Measurements from ENCODE around the gene UBA52.
"Not testable (repeated sequence)": the region's sequence is repeated elsewhere in the genome, so short reads cannot be mapped to it uniquely, and the experiment has no call there.

The UBA52 gene

DNA sequence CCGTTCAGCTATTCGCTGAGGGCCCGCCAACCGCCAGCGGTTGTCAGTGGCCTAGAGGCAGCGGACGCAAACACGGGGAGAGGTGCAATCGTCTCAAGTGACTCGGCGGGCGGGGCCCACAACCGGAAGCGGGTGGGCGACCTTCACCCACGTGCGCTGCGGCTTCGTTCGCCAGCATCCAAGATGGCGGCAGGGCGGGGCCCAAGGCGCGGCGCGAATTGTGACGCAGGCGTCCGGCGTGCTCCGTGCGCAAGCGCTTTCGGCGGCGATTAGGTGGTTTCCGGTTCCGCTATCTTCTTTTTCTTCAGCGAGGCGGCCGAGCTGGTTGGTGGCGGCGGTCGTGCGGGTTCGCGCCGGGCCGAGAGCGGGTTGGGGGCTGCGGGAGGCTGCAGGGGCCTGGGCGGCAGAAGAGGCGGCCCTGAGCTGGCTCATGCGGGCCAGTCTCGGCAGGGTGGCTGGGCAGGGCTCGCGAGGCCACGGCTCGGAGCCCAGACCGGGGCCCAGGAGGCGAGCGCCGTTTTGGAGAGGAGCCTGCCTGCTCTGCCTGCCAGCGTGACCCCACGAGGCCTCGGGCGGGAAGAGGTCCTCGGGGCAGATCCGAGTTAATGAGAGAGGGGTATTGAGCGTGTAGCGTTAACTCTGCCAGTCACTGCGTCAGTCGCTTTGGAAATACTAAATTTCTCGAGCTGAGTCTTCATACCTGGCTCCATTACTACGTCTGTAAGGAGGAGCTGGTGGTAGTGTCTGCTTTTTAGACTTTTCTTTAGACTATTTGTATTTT lies at the start of gene UBA52:
Gene UBA52 (plus strand): TSS at position 294 of the 781 bp plus-strand sequence. CDS start 1,444 bp downstream, outside the sequence.
- peak within 1 kb of the TSS; percentile 99 for H3K4me3 ChIP-seq (replicated peaks; ENCODE audit: low read depth, low read length)
- TF ChIP-seq, protein P1, sequence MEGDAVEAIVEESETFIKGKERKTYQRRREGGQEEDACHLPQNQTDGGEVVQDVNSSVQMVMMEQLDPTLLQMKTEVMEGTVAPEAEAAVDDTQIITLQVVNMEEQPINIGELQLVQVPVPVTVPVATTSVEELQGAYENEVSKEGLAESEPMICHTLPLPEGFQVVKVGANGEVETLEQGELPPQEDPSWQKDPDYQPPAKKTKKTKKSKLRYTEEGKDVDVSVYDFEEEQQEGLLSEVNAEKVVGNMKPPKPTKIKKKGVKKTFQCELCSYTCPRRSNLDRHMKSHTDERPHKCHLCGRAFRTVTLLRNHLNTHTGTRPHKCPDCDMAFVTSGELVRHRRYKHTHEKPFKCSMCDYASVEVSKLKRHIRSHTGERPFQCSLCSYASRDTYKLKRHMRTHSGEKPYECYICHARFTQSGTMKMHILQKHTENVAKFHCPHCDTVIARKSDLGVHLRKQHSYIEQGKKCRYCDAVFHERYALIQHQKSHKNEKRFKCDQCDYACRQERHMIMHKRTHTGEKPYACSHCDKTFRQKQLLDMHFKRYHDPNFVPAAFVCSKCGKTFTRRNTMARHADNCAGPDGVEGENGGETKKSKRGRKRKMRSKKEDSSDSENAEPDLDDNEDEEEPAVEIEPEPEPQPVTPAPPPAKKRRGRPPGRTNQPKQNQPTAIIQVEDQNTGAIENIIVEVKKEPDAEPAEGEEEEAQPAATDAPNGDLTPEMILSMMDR (IDR thresholded peaks at IDR 0.05; ENCODE audit: low read length, missing control alignments): no peak
- peak; percentile 98 for DNase-seq (ENCODE audit: low read depth)

DNA sequence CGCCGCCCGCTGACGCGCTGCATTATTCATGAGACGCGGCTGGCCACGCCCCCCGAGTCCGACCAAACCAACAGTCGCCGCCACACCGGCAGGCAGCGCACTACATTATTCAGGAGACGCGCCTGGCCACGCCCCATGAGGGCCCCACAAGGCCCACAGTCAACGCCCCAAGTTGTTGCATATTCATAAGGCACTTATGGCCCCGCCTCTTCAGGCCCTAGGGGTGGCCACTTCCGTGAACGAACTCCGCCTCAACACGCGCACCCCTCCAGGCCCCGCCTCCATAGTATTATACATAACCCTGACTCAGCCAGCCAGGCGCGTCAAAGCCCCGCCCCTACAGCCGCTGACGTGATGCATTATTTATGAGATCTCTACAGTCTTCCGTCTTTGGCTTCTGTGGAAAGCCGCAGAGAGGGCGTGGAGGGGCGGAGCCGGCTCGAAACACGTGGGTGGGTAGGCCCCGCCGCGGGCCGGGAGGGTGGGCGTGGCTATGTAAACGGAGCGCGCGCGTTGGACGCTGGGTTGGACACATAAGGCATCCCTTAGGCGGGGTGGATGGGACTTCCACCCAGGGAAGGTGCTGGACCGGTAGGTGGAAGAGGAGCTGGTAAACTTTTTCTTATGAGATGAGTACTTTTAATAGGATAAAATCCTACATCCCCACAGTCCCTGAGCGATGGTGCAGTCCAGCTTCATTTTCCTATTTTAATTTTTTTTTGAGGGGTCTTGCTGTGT lies 49.4 kb upstream of the UBA52 start:
- DNase-seq (ENCODE audit: low read depth): peak; percentile 100
- H3K4me3 ChIP-seq (replicated peaks; ENCODE audit: low read depth, low read length): peak overlapping the region; percentile 97
- TF ChIP-seq, protein P1 (IDR thresholded peaks at IDR 0.05; ENCODE audit: low read length, missing control alignments): peak; percentile 8

DNA sequence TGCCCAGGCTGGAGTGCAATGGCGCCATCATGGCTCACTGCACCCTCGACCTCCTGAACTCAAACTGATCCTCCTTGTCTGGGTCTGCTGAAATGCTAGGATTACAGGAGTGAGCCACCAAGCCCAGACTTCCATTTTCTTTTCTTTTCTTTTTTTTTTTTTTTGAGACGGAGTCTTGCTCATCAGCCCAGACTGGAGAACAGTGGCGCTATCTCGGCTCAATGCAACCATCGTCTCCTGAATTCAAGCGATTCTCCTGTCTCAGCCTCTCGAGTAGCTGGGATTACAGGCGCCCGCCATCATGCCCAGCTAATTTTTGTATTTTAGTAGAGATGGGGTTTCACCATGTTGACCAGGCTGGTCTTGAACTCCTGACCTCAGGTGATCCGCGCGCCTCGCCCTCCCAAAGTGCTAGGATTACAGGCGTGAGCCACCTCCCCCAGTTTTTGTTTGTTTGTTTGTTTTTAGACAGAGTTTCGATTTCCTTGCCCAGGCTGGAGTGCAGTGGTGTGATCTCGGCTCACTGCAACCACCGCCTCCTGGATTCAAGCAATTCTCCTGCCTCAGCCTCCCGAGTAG lies 48.7 kb upstream of the UBA52 start:
- H3K4me3 ChIP-seq (replicated peaks; ENCODE audit: low read depth, low read length): peak overlapping the region; percentile 12
- DNase-seq (ENCODE audit: low read depth): not testable (repeated sequence)

DNA sequence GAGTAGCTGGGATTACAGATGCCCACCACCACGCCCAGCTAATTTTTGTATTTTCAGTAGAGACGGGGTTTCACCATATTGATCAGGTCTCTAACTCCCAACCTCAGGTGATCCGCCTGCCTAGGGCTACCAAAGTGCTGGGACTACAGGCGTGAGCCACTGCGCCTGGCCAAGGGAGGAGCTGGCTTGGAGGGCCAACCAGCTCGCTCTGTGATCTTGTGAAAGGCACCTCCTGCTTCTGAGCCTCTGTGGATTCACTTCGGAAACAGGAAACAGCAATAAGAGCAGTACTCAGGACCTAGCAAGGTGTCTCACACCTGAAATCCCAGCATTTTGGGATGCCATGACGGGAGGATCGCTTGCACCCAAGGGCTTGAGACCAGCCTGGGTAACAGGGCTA lies 47.8 kb upstream of the UBA52 start:
- DNase-seq (ENCODE audit: low read depth): no peak
- TF ChIP-seq, protein P1 (IDR thresholded peaks at IDR 0.05; ENCODE audit: low read length, missing control alignments): no peak
- H3K4me3 ChIP-seq (replicated peaks; ENCODE audit: low read depth, low read length): no peak overlapping the region

DNA sequence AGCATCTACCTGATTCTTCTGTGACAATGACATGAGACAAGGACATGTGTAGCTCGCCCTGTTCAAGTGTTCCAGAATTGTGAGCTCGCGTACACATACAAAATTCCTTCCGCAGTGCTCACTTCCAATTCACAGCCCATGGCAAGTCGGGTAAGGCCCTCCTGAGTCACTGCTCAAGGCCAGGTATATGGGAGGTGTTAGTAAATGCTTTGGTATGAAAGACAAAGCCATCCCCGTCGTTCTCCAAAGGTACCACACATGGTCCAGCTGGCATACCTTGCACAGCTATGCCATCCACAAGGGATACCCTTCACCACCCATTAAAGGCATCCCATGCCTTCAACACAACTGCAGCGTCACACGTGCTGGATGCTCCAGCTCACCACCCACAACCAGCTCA lies 45.3 kb upstream of the UBA52 start:
- H3K4me3 ChIP-seq (replicated peaks; ENCODE audit: low read depth, low read length): no peak overlapping the region
- TF ChIP-seq, protein P1 (IDR thresholded peaks at IDR 0.05; ENCODE audit: low read length, missing control alignments): no peak
- no peak for DNase-seq (ENCODE audit: low read depth)

DNA sequence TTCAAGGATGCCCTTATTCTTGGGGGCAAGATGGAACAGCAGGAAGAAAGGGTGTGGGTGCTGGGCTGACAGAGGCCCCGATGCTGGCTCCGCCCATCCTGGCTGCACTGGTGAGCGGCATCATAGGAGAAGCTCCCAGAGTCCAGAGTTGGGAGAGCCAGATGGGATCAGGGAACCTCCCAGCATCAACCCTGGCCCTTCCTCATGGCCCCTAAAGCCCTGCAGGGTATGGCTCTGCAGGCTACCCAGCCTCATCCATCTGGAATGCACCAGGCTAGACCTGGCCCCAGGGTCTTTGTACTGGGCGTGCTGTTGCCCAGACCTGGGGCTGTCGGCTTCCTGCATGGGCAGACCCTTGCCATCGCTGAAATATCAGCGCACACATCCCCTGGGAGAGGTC lies 41.9 kb upstream of the UBA52 start:
- no peak overlapping the region for H3K4me3 ChIP-seq (replicated peaks; ENCODE audit: low read depth, low read length)
- no peak for DNase-seq (ENCODE audit: low read depth)
- TF ChIP-seq, protein P1 (IDR thresholded peaks at IDR 0.05; ENCODE audit: low read length, missing control alignments): no peak

DNA sequence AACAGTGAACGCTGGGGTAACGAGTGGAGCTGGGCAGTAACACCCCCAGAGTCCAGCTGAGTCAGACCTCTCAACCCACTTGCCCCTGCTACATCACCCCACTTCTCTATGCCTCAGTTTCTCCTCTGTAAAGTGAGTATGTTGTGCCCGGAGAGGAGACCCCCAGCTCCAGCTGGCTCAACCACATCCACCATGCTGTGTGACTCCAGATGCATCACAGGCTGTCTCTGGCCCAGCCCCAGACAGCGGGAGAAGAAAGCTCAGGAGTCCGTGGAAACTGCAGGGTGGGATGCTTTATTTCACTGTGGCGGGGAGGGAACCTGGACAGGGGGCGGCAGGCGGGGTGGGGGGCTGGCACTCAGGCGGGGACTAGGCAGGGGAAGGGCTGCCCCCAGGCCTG lies 40.2 kb upstream of the UBA52 start:
- TF ChIP-seq, protein P1 (IDR thresholded peaks at IDR 0.05; ENCODE audit: low read length, missing control alignments): no peak
- H3K4me3 ChIP-seq (replicated peaks; ENCODE audit: low read depth, low read length): no peak overlapping the region
- DNase-seq (ENCODE audit: low read depth): no peak

All from fibroblast of pulmonary artery (primary cell).